Measurements from ENCODE around the gene PCYT2. TPM values are rescaled to one million over a fixed set of nuclear protein-coding genes. Genes with fewer than 3 reads are reported as not detected.
A peak's percentile ranks its signal among the peaks of the same experiment; 100 is the strongest.

PCYT2 gene
- total and polyA plus RNA-seq, 9 of the 15 experiments (the other 6 are each of a cell fraction or from before 2014, with no cell fraction given): 0.92 to 134 (median 82.5) TPM

DNA sequence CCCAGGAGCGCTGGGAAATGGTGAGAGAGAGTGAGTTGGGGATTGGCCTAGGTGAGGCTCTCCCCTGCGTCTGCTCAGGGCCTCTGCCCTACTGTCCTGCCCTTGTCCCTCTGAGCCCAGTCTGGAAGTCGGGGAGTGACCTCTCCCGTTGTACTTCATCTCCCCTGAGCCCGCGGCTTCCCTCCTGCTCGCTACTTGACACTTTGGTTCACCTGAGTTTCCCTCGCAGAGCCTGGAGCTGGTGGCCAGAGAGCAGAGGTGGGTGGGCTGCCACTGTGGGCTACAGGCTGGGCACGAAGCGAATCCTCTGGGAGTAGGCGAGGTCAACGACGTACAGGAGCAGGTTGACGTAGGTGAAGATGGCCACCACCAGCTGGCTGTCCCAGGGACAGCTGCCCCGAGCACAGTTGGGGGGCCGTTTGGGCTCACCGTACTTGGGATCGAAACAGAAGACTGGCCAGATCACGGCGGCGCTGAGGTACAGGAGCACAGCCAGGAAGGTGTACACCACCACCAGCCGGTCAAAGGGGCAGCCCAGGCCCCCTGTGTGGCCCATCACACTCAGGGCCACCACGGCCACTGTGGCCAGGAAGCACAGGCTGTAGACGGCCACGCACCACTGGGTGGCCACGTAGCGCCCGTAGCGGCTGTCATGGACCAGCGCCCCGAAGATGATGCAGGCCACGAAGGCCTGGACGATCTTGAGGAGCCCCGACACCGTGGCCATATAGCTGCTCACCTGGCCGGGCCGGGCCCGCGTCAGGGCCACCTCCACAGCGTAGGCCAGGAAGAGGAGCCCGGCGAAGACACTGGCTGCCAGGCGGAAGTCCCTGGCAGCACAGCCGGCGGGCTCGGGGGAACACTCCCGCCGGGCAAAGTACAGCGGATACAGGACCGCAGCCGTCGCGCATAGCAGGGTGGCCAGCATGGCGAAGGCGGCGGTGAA is 29.6 kb upstream of the PCYT2 start (continued):
- 0 out of 2 replicates have a peak, but pooled peaks have one; percentile 3 for TF ChIP-seq POLR2G (IDR thresholded peaks at IDR 0.05; ENCODE audit: low read depth, low read length)
- no peak for TF ChIP-seq TAF9B (IDR thresholded peaks at IDR 0.05; ENCODE audit: partially characterized antibody)
- TF ChIP-seq KLF16 (IDR thresholded peaks at IDR 0.05): no peak
- TF ChIP-seq, protein P1, sequence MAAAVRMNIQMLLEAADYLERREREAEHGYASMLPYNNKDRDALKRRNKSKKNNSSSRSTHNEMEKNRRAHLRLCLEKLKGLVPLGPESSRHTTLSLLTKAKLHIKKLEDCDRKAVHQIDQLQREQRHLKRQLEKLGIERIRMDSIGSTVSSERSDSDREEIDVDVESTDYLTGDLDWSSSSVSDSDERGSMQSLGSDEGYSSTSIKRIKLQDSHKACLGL (CRISPR knock-in tag; IDR thresholded peaks at IDR 0.05; ENCODE audit: borderline replicate concordance, poor library complexity, severe bottlenecking): no peak
- no peak for TF ChIP-seq BRF1 (IDR thresholded peaks at IDR 0.05; ENCODE audit: borderline replicate concordance, extremely low read depth, insufficient read length)
- no peak for TF ChIP-seq TRIM24 (IDR thresholded peaks at IDR 0.05)
- TF ChIP-seq, protein P2, sequence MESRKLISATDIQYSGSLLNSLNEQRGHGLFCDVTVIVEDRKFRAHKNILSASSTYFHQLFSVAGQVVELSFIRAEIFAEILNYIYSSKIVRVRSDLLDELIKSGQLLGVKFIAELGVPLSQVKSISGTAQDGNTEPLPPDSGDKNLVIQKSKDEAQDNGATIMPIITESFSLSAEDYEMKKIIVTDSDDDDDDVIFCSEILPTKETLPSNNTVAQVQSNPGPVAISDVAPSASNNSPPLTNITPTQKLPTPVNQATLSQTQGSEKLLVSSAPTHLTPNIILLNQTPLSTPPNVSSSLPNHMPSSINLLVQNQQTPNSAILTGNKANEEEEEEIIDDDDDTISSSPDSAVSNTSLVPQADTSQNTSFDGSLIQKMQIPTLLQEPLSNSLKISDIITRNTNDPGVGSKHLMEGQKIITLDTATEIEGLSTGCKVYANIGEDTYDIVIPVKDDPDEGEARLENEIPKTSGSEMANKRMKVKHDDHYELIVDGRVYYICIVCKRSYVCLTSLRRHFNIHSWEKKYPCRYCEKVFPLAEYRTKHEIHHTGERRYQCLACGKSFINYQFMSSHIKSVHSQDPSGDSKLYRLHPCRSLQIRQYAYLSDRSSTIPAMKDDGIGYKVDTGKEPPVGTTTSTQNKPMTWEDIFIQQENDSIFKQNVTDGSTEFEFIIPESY (CRISPR knock-in tag; IDR thresholded peaks at IDR 0.05): peak; percentile 34
- no peak for TF ChIP-seq FOXM1 (IDR thresholded peaks at IDR 0.05; ENCODE audit: low read depth)
- no peak for TF ChIP-seq FOXM1 (CRISPR knock-in tag; IDR thresholded peaks at IDR 0.05; ENCODE audit: low read depth)
- TF ChIP-seq, protein P3, sequence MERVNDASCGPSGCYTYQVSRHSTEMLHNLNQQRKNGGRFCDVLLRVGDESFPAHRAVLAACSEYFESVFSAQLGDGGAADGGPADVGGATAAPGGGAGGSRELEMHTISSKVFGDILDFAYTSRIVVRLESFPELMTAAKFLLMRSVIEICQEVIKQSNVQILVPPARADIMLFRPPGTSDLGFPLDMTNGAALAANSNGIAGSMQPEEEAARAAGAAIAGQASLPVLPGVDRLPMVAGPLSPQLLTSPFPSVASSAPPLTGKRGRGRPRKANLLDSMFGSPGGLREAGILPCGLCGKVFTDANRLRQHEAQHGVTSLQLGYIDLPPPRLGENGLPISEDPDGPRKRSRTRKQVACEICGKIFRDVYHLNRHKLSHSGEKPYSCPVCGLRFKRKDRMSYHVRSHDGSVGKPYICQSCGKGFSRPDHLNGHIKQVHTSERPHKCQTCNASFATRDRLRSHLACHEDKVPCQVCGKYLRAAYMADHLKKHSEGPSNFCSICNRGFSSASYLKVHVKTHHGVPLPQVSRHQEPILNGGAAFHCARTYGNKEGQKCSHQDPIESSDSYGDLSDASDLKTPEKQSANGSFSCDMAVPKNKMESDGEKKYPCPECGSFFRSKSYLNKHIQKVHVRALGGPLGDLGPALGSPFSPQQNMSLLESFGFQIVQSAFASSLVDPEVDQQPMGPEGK (CRISPR knock-in tag; IDR thresholded peaks at IDR 0.05; ENCODE audit: borderline replicate concordance): no peak
- TF ChIP-seq BRCA1 (IDR thresholded peaks at IDR 0.05): no peak
- no peak for TF ChIP-seq BRCA1 (CRISPR knock-in tag; IDR thresholded peaks at IDR 0.05)
- TF ChIP-seq MYC (IDR thresholded peaks at IDR 0.05; ENCODE audit: low read depth, low read length): no peak
- TF ChIP-seq MYC (CRISPR knock-in tag; IDR thresholded peaks at IDR 0.05; ENCODE audit: borderline replicate concordance, low read depth): no peak
- TF ChIP-seq, protein P4, sequence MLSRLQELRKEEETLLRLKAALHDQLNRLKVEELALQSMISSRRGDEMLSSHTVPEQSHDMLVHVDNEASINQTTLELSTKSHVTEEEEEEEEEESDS (CRISPR knock-in tag; IDR thresholded peaks at IDR 0.05): no peak
- no peak for TF ChIP-seq PHB2 (IDR thresholded peaks at IDR 0.05; ENCODE audit: low read depth)
- TF ChIP-seq NCOR1 (IDR thresholded peaks at IDR 0.05): no peak
- TF ChIP-seq RBM14 (IDR thresholded peaks at IDR 0.05; ENCODE audit: borderline replicate concordance, insufficient read depth, low read depth, low read length): 0 out of 2 replicates have a peak, but pooled peaks have one; percentile 24
- no peak for TF ChIP-seq YBX1 (IDR thresholded peaks at IDR 0.05)
- no peak for TF ChIP-seq ZNF79 (CRISPR knock-in tag; IDR thresholded peaks at IDR 0.05; ENCODE audit: low read depth)
- TF ChIP-seq, protein P5, sequence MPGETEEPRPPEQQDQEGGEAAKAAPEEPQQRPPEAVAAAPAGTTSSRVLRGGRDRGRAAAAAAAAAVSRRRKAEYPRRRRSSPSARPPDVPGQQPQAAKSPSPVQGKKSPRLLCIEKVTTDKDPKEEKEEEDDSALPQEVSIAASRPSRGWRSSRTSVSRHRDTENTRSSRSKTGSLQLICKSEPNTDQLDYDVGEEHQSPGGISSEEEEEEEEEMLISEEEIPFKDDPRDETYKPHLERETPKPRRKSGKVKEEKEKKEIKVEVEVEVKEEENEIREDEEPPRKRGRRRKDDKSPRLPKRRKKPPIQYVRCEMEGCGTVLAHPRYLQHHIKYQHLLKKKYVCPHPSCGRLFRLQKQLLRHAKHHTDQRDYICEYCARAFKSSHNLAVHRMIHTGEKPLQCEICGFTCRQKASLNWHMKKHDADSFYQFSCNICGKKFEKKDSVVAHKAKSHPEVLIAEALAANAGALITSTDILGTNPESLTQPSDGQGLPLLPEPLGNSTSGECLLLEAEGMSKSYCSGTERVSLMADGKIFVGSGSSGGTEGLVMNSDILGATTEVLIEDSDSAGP (CRISPR knock-in tag; IDR thresholded peaks at IDR 0.05): no peak
